B cell (primary cell): ENCODE measurements around the gene LDB3. TPM values are rescaled to one million over a fixed set of nuclear protein-coding genes. Genes with fewer than 3 reads are reported as not detected.

Experiments used
- ATAC-seq: fragments of 200-7000 bp; cut with Tn5 transposase; one replicate; pipeline ENCODE4 v1.10.0; 2021; ENCODE audit warnings: low read depth, mild to moderate bottlenecking, moderate number of reproducible peaks, moderate library complexity
- CTCF ChIA-PET: fragments of 350-600 bp; sonication (Branson Sonifier 250); formaldehyde crosslinking; loops from one replicate; lab custom pipeline; 2021; ENCODE audit warnings: antibody characterized with exemption, inconsistent platforms; lab: Charles Lee
- POLR2A ChIA-PET: fragments of 350-600 bp; sonication (Branson Sonifier 250); formaldehyde crosslinking; loops from one replicate; lab custom pipeline; 2021; ENCODE audit warnings: antibody characterized with exemption; lab: Charles Lee
- DNase-seq: peaks from one replicate; pipeline ENCODE4 v3.0.0; 2013
- H2AFZ ChIP-seq: 2 replicates; pipeline ENCODE4 v1.6.1; 2012; ENCODE audit warnings: mild to moderate bottlenecking, low read depth, low read length; ENCODE audit not compliant: insufficient read depth, poor library complexity, severe bottlenecking
- H3K27ac ChIP-seq, 2 donors: 1 replicate in 1 of 2; 2 replicates in 1 of 2; pipeline ENCODE4 v1.5.1; 2012 to 2013; ENCODE audit warnings: low read length in 2 of 2, mild to moderate bottlenecking in 2 of 2, moderate library complexity in 1 of 2
- H3K27me3 ChIP-seq, 4 experiments: fragments of 200-600 bp in 1 of 4; sonication (generic) in 1 of 4; replicated peaks in 1 of 4; 1 replicate in 2 of 4; 2 replicates in 2 of 4; pipeline versions ENCODE4 v1.6.1 to v1.7.0; 2013 to 2016; ENCODE audit warnings: low read length in 3 of 4, mild to moderate bottlenecking in 2 of 4, mixed read lengths in 1 of 4, moderate library complexity in 1 of 4; ENCODE audit not compliant: insufficient read depth in 4 of 4, control insufficient read depth in 3 of 4; ENCODE audit errors: control extremely low read depth in 1 of 4
- H3K36me3 ChIP-seq, 2 experiments: replicated peaks in 1 of 2; 1 replicate in 1 of 2; 2 replicates in 1 of 2; pipeline versions ENCODE4 v1.6.1 to v1.7.1; 2013; ENCODE audit warnings: low read length in 1 of 2; ENCODE audit not compliant: insufficient read depth in 2 of 2, control insufficient read depth in 1 of 2; ENCODE audit errors: control extremely low read depth in 1 of 2, extremely low read depth in 1 of 2
- H3K4me1 ChIP-seq, 2 donors: fragments of 200-600 bp in 1 of 2; sonication (generic) in 1 of 2; 1 replicate in 1 of 2; 2 replicates in 1 of 2; pipeline versions ENCODE4 v1.5.1 to v1.6.1; 2013 to 2017; ENCODE audit warnings: low read length in 2 of 2; ENCODE audit not compliant: control insufficient read depth in 2 of 2, insufficient read depth in 2 of 2
- H3K4me2 ChIP-seq: replicated peaks from 2 replicates; pipeline ENCODE3; 2012; ENCODE audit warnings: mild to moderate bottlenecking, low read depth, low read length; ENCODE audit not compliant: poor library complexity, severe bottlenecking
- H3K4me3 ChIP-seq, 5 experiments: fragments of 200-600 bp in 1 of 5; sonication (generic) in 1 of 5; 1 replicate in 3 of 5; 2 replicates in 2 of 5; pipeline versions ENCODE4 v1.5.1 to v1.7.0; 2011 to 2016; ENCODE audit warnings: low read length in 4 of 5, mild to moderate bottlenecking in 4 of 5, low read depth in 2 of 5, control low read depth in 1 of 5, moderate library complexity in 1 of 5; ENCODE audit not compliant: insufficient read depth in 1 of 5; ENCODE audit errors: control extremely low read depth in 1 of 5, extremely low read depth in 1 of 5
- H3K79me2 ChIP-seq: fragments of 200-600 bp; sonication (generic); one replicate; pipeline ENCODE4 v1.6.0; 2016; ENCODE audit warnings: low read length; ENCODE audit not compliant: control insufficient read depth, insufficient read depth
- H3K9ac ChIP-seq: fragments of 200-600 bp; sonication (generic); 2 replicates; pipeline ENCODE4 v1.6.1; 2017; ENCODE audit warnings: mild to moderate bottlenecking, low read length, moderate library complexity
- H3K9me3 ChIP-seq, 3 donors: one replicate each; pipeline versions ENCODE4 v1.6.1 to v1.7.1; 2013; ENCODE audit warnings: low read length in 2 of 3; ENCODE audit not compliant: control insufficient read depth in 2 of 3, insufficient read depth in 1 of 3; ENCODE audit errors: control extremely low read depth in 1 of 3
- H4K20me1 ChIP-seq: 2 replicates; pipeline ENCODE4 v1.6.0; 2012; ENCODE audit warnings: mild to moderate bottlenecking, low read length; ENCODE audit not compliant: insufficient read depth, control insufficient read depth, poor library complexity, severe bottlenecking
- H3K27ac Mint-ChIP-seq: one replicate; pipeline ENCODE4 v1.8.0; 2021; ENCODE audit warnings: mixed read lengths
- H3K27me3 Mint-ChIP-seq: one replicate; pipeline ENCODE4 v1.8.0; 2021; ENCODE audit warnings: mixed read lengths
- H3K4me1 Mint-ChIP-seq: one replicate; pipeline ENCODE4 v1.8.0; 2021; ENCODE audit warnings: mixed read lengths
- H3K4me3 Mint-ChIP-seq: one replicate; pipeline ENCODE4 v1.8.0; 2021; ENCODE audit warnings: mixed read lengths
- H3K9me3 Mint-ChIP-seq: one replicate; pipeline ENCODE4 v1.8.0; 2022; ENCODE audit warnings: mixed read lengths; ENCODE audit not compliant: insufficient read depth
- EZH2 ChIP-seq: IDR thresholded peaks from 2 replicates; pipeline ENCODE4 v1.6.1; 2012; ENCODE audit warnings: borderline replicate concordance, low read depth, mild to moderate bottlenecking, moderate library complexity, low read length; ENCODE audit not compliant: insufficient read depth, poor library complexity, severe bottlenecking
- WGBS: methylation state at CpG from one replicate; pipeline ENCODE4 v1.1.5; 2013; ENCODE audit warnings: missing lambda C conversion rate; ENCODE audit not compliant: insufficient coverage; 5-methylcytosine and 5-hydroxymethylcytosine counted together
- intact Hi-C: fragments of 100-400 bp; cut with micrococcal nuclease; formaldehyde crosslinking; loops from one replicate; pipeline ENCODE4 v1.10.0; 2022
- polyA plus RNA-seq: library from polyadenylated mRNA; depleted of rRNA; stranded (reverse); fragments of >200 nt; gene quantifications from 2 replicates; pipeline ENCODE4 v1.2.3, GENCODE V29; 2012
- total RNA-seq, 2 donors: library from RNA; stranded (reverse); fragments of 120-200 nt in 1 of 2; gene quantifications; 1 replicate in 1 of 2; 2 replicates in 1 of 2; pipeline versions ENCODE4 v1.2.3 to v1.2.4, GENCODE V29; 2013 to 2022
- TF ChIP-seq, protein P1 (sequence below): fragments of 200-600 bp; IDR thresholded peaks from one replicate; pipeline ENCODE4 v1.8.0; 2022; ENCODE audit warnings: antibody characterized with exemption, mild to moderate bottlenecking

The LDB3 gene
- total and polyA plus RNA-seq, 2 donors (not counting 1 experiment from before 2014, with no cell fraction given) = 0.01 to 0.07 TPM

DNA sequence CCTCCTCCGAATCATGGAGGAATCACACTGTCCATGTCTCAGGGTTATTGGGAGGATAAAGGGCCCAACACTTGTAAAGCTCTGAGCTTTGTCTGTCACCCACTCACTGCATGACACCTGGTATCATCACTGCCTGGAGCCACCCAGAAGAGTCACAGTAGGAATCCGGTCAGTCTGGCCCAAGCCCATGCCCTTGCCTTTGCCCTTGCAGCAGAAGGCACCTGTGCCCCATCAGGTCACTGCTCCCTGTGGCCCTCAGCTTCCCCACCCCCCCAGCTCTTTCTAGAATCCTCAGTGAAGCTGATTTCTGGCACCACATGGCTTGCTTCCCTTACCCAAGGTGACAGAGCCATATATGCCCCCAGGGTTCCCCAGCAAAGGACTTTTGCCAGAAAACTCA, 14.4 kb downstream of the LDB3 start:
- no peaks in the 10 kb centered on the region for H3K79me2 ChIP-seq
- no peak overlapping the region for H2AFZ ChIP-seq
- no peak for DNase-seq
- no peak overlapping the region for H3K27ac ChIP-seq
- peaks cover 0 to 6% of the 10 kb centered on the region in 2 donors for H3K4me1 ChIP-seq
- TF ChIP-seq EZH2 = no peak
- TF ChIP-seq, protein P1, sequence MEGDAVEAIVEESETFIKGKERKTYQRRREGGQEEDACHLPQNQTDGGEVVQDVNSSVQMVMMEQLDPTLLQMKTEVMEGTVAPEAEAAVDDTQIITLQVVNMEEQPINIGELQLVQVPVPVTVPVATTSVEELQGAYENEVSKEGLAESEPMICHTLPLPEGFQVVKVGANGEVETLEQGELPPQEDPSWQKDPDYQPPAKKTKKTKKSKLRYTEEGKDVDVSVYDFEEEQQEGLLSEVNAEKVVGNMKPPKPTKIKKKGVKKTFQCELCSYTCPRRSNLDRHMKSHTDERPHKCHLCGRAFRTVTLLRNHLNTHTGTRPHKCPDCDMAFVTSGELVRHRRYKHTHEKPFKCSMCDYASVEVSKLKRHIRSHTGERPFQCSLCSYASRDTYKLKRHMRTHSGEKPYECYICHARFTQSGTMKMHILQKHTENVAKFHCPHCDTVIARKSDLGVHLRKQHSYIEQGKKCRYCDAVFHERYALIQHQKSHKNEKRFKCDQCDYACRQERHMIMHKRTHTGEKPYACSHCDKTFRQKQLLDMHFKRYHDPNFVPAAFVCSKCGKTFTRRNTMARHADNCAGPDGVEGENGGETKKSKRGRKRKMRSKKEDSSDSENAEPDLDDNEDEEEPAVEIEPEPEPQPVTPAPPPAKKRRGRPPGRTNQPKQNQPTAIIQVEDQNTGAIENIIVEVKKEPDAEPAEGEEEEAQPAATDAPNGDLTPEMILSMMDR = no peak
- H3K4me3 ChIP-seq = no peak overlapping the region
- ChIA-PET CTCF (interaction anchor here (0.6 to 0.9 kb wide), 3 partner anchors 11 to 269 kb away, joined by 3 read pairs; no protein-coding TSS in a partner anchor), POLR2A (no interaction called here)
- H3K36me3 ChIP-seq = no peaks in the 10 kb centered on the region
- H3K27me3 Mint-ChIP-seq = peaks cover 10% of the 10 kb centered on the region
- WGBS = 81% methylated on average over 2 of the region's 2 CpGs
- no peaks in the 10 kb centered on the region for H4K20me1 ChIP-seq
- no peak overlapping the region for H3K27ac Mint-ChIP-seq
- no peak overlapping the region for H3K4me3 Mint-ChIP-seq
- H3K9ac ChIP-seq = no peak overlapping the region
- H3K9me3 ChIP-seq = peaks cover 0 to 3% (median 0%) of the 10 kb centered on the region in 3 donors
- intact Hi-C loops = no loop called here
- peaks cover 0 to 3% (median 0%) of the 10 kb centered on the region in 4 experiments for H3K27me3 ChIP-seq
- peaks cover 7% of the 10 kb centered on the region for H3K4me1 Mint-ChIP-seq
- H3K9me3 Mint-ChIP-seq = no peaks in the 10 kb centered on the region
- ATAC-seq = no peak
- no peak overlapping the region for H3K4me2 ChIP-seq

DNA sequence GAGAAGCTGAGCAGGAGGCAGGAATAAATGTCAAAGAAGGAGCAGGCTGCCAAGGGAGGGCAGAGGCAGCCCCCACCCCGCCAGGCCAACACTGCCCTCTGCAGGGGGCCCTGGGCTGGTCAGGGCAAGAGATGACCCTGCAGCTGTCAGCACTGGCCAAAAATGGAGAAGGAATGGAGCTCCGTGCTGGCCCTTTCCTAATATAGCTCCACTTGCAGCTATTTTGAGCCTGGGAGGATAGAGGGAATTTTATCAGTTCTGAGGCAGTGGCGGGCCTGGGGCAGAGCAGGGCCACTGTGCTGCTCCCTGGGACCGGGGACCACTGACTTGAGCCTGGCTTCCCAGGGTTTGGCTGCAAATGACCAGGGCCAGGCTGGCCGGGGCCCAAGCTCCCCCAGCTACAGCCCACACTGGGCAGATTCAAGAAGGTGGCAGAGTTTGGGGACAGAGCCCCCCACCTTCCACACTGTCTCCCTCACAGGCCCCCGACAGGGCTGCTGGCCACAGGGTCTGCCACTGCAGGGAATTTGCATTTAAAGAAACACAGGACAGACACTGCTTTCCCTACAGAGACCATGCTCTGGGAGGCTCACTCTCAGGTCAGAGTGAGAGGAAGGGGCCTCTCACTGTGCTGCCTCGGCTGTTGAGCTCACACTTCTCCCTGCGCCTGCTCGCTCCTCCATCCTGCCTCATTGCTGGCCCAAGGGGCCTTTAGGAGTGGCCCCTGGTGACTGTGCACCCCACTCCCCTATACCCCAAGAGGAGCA, 16.2 kb downstream of the LDB3 start:
- ATAC-seq (no peak), DNase-seq (no peak)
- no peak overlapping the region for H3K4me3 ChIP-seq
- peaks cover 0 to 3% (median 0%) of the 10 kb centered on the region in 3 donors for H3K9me3 ChIP-seq
- no peaks in the 10 kb centered on the region for H3K36me3 ChIP-seq
- ChIA-PET CTCF (interaction anchor here (1.4 kb wide), 1 partner anchor 216 kb away, joined by 4 read pairs; no protein-coding TSS in a partner anchor), POLR2A (no interaction called here)
- H3K4me1 Mint-ChIP-seq = peaks cover 5% of the 10 kb centered on the region
- no peaks in the 10 kb centered on the region for H3K79me2 ChIP-seq
- no peaks in the 10 kb centered on the region for H4K20me1 ChIP-seq
- peaks cover 0 to 6% (median 0%) of the 10 kb centered on the region in 4 experiments for H3K27me3 ChIP-seq
- H3K27me3 Mint-ChIP-seq = peaks cover 10% of the 10 kb centered on the region
- no peak overlapping the region for H3K4me3 Mint-ChIP-seq
- WGBS = 79% methylated on average over 4 of the region's 9 CpGs
- H3K9me3 Mint-ChIP-seq = no peaks in the 10 kb centered on the region
- H3K4me2 ChIP-seq = no peak overlapping the region
- no peak overlapping the region for H3K27ac Mint-ChIP-seq
- H3K27ac ChIP-seq = no peak overlapping the region
- H2AFZ ChIP-seq = no peak overlapping the region
- no peak overlapping the region for H3K9ac ChIP-seq
- no peak for TF ChIP-seq EZH2
- TF ChIP-seq, protein P1 = no peak
- H3K4me1 ChIP-seq = peaks cover 5 to 6% of the 10 kb centered on the region in 2 donors
- intact Hi-C loops = no loop called here
